Mesodermal cell (in vitro differentiated cells): ENCODE results near the gene ARMC10.
"Not testable (repeated sequence)": the region's sequence is repeated elsewhere in the genome, so short reads cannot be mapped to it uniquely, and the experiment has no call there.

Source experiments
- H3K27ac ChIP-seq: 2 replicates; pipeline ENCODE4 v1.7.0; 2013; ENCODE audit warnings: mild to moderate bottlenecking, low read depth, low read length, moderate library complexity; ENCODE audit not compliant: severe bottlenecking
- H3K36me3 ChIP-seq: 2 replicates; pipeline ENCODE4 v1.7.1; 2013; ENCODE audit warnings: mild to moderate bottlenecking, low read length, moderate library complexity; ENCODE audit not compliant: control insufficient read depth, insufficient read depth
- H3K4me1 ChIP-seq: one replicate; pipeline ENCODE4 v1.7.1; 2013; ENCODE audit warnings: mild to moderate bottlenecking, low read length; ENCODE audit not compliant: insufficient read depth, control insufficient read depth, poor library complexity, severe bottlenecking
- H3K4me3 ChIP-seq: 2 replicates; pipeline ENCODE4 v1.7.0; 2013; ENCODE audit warnings: low read length, control low read depth, mild to moderate bottlenecking; ENCODE audit not compliant: insufficient read depth, poor library complexity, severe bottlenecking; ENCODE audit errors: extremely low read depth
- H3K9me3 ChIP-seq: 2 replicates; pipeline ENCODE4 v1.7.1; 2013; ENCODE audit warnings: mild to moderate bottlenecking, low read length, moderate library complexity; ENCODE audit not compliant: control insufficient read depth
- WGBS, 2 experiments: methylation state at CpG; one replicate each; pipeline ENCODE4 v1.1.5; 2013; ENCODE audit warnings: missing lambda C conversion rate in 2 of 2; ENCODE audit not compliant: insufficient coverage in 2 of 2; 5-methylcytosine and 5-hydroxymethylcytosine counted together

The ARMC10 gene

DNA sequence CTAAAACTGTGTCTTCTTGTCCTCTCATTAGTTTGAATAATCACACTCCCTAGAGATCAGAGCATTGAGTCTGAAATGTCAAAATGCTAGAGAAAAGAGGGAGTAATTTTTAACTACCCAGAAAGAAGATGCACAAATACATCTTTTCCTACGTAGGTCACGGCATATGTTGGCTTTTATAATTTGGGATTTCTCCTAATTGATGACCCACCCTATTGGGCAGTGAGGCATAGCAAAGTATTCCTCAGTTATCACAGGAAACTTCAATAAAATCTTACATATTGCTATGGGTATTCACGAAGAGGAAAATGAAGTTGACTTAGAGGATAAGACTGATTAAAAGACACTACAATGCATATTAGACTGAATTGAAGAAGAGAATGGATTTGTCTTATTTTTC is 25.4 kb downstream of the ARMC10 start:
- WGBS, 2 experiments = no CpG with 5 or more reads among the region's 3 CpGs
- H3K9me3 ChIP-seq = no peaks in the 10 kb centered on the region
- peaks cover 22% of the 10 kb centered on the region for H3K36me3 ChIP-seq
- H3K4me3 ChIP-seq = no peak overlapping the region
- no peaks in the 10 kb centered on the region for H3K4me1 ChIP-seq
- H3K27ac ChIP-seq = no peak overlapping the region

- whole genome bisulfite sequencing, 2 experiments = no CpG with 5 or more reads among the region's 2 CpGs
- peaks cover 6% of the 10 kb centered on the region for H3K4me1 ChIP-seq
- H3K36me3 ChIP-seq = peaks cover 19% of the 10 kb centered on the region
Observed at GRCh38 chr7:103101543-103101942, 26.6 kb downstream of the ARMC10 start.

GRCh38 chr7:103106005-103106702 is 31.2 kb downstream of the ARMC10 start:
- peaks cover 8% of the 10 kb centered on the region for H3K4me1 ChIP-seq
- H3K27ac ChIP-seq = peak overlapping the region; percentile 57
- no peak overlapping the region for H3K4me3 ChIP-seq
- H3K9me3 ChIP-seq = no peaks in the 10 kb centered on the region
- 71 to 75% methylated on average over 7 to 8 of the region's 12 CpGs for WGBS, 2 experiments
- H3K36me3 ChIP-seq = peaks cover 11% of the 10 kb centered on the region

More at GRCh38 chr7:103101543-103101942, 26.6 kb downstream of the ARMC10 start:
- Histone ChIP-seq H3K27ac (no peak overlapping the region), H3K9me3 (no peaks in the 10 kb centered on the region), H3K4me3 (no peak overlapping the region)

- not testable (repeated sequence) for H3K4me1 ChIP-seq, H3K9me3 ChIP-seq, H3K4me3 ChIP-seq
- peaks cover 11% of the 10 kb centered on the region for H3K36me3 ChIP-seq
- peak overlapping the region; percentile 57 for H3K27ac ChIP-seq
- WGBS, 2 experiments = 62 to 70% methylated on average over 6 of the region's 6 CpGs
Observed at GRCh38 chr7:103106703-103107070, 31.7 kb downstream of the ARMC10 start.

DNA sequence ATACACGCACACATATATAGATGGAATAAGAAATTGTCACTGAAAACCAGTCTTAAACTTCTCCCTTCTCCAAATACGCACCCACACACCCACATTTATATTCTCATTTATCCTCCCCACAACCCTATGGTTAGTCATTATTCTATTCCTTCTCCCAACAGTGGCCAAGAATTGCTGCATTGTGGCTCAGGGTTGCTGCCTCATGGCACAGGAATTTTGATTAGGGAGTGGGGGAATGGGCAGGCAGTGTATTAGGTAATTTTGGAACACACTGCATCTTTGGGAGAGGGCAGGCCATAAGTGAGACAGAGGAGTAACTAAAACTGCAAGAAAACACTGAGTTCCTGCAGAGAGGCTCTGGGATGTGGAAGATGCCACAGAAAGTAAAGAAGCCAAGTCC is 38.2 kb downstream of the ARMC10 start:
- WGBS, 2 experiments = no CpG with 5 or more reads among the region's 2 CpGs
- no peaks in the 10 kb centered on the region for H3K9me3 ChIP-seq
- H3K27ac ChIP-seq = no peak overlapping the region
- no peak overlapping the region for H3K4me3 ChIP-seq
- peaks cover 10% of the 10 kb centered on the region for H3K4me1 ChIP-seq
- H3K36me3 ChIP-seq = no peaks in the 10 kb centered on the region

DNA sequence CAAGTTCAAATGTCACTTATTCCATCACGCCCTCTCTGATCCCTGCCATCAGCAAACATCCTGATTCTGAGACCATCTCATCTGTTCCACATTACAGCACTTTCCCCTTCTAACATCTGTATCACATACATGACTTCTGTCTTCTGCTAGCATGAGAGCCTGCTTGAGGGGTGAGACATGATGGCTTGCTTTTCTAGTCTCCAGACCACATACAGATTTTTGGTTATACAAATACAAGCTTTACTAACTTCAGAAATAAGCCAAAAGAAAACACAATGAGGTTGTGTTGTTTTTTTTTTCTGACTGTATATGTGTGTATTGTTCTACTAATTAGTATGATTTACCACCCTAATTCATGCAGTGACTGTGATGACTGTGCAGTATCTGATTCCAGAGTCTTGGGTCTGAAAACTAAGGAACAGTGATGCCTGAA is 39.7 kb downstream of the ARMC10 start:
- 83 to 100% methylated on average over 1 of the region's 1 CpG for WGBS, 2 experiments
- Histone ChIP-seq H3K27ac (no peak overlapping the region), H3K36me3 (peaks cover 4% of the 10 kb centered on the region), H3K4me1 (peaks cover 10% of the 10 kb centered on the region), H3K9me3 (no peaks in the 10 kb centered on the region), H3K4me3 (no peak overlapping the region)

GRCh38 chr7:103115771-103116170 is 40.8 kb downstream of the ARMC10 start:
- no peak overlapping the region for H3K27ac ChIP-seq
- no peaks in the 10 kb centered on the region for H3K9me3 ChIP-seq
- peaks cover 8% of the 10 kb centered on the region for H3K36me3 ChIP-seq
- 91 to 100% methylated on average over 4 of the region's 4 CpGs for WGBS, 2 experiments
- peaks cover 10% of the 10 kb centered on the region for H3K4me1 ChIP-seq
- H3K4me3 ChIP-seq = no peak overlapping the region

DNA sequence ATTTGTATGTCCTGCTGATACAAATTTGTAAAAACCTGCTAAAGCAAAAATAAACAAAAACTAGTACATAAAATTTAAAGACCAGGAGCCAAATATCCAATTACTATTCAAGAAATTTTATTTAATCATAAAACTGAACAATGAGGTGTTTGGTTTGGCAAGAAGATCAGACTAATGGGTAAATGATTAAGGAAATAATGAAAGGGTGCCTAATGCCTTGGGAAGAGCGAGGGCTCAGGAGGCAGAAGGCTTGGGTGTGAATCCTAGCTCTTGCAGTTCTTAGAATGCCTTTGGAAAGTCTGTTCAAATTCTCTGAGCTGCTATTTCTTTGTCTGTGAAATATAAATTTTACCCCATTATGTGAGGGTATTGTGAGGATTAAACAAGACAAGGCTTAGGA is 41.6 kb downstream of the ARMC10 start:
- H3K36me3 ChIP-seq = peaks cover 11% of the 10 kb centered on the region
- WGBS, 2 experiments = 80 to 92% methylated on average over 1 of the region's 1 CpG
- no peak overlapping the region for H3K27ac ChIP-seq
- H3K4me3 ChIP-seq = no peak overlapping the region
- peaks cover 10% of the 10 kb centered on the region for H3K4me1 ChIP-seq
- no peaks in the 10 kb centered on the region for H3K9me3 ChIP-seq

DNA sequence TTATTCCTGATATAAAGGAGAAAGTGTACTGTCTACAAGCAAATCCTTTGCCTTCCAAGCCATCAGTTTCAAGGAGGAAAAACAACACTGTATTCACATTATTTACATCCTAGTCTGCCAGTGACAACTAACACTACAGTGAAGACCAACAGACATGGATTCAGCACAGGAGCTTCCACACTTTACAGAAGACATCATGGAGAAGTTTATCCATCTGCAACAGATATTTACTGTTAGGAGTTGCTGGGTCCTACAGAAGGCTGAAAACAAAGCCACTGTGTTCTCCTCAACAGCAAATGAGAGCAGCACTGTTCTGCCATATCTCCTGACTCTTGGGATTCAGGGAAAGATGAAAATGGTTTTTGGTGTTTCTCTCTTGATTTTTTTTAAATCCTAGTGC is 42.1 kb downstream of the ARMC10 start:
- H3K27ac ChIP-seq = no peak overlapping the region
- no peak overlapping the region for H3K4me3 ChIP-seq
- no peaks in the 10 kb centered on the region for H3K9me3 ChIP-seq
- peaks cover 11% of the 10 kb centered on the region for H3K36me3 ChIP-seq
- peaks cover 10% of the 10 kb centered on the region for H3K4me1 ChIP-seq

- H3K9me3 ChIP-seq = no peaks in the 10 kb centered on the region
- H3K4me1 ChIP-seq = peaks cover 10% of the 10 kb centered on the region
- H3K36me3 ChIP-seq = peaks cover 11% of the 10 kb centered on the region
- 100% methylated on average over 1 to 2 of the region's 2 CpGs for WGBS, 2 experiments
- H3K4me3 ChIP-seq = no peak overlapping the region
- H3K27ac ChIP-seq = no peak overlapping the region
Observed at GRCh38 chr7:103117465-103117864, 42.5 kb downstream of the ARMC10 start.

GRCh38 chr7:103119791-103120291 is 44.9 kb downstream of the ARMC10 start:
- peaks cover 16% of the 10 kb centered on the region for H3K36me3 ChIP-seq
- H3K27ac ChIP-seq = no peak overlapping the region
- H3K9me3 ChIP-seq = no peaks in the 10 kb centered on the region
- no peak overlapping the region for H3K4me3 ChIP-seq
- no peaks in the 10 kb centered on the region for H3K4me1 ChIP-seq
- WGBS, 2 experiments = 85 to 94% methylated on average over 8 to 9 of the region's 11 CpGs
